ENCODE results near the gene OPRM1. TPM values are rescaled to one million over a fixed set of nuclear protein-coding genes. Genes with fewer than 3 reads are reported as not detected.

OPRM1 gene
- total RNA-seq, 4 donors from 2014 or later = not detected

GRCh38 chr6:154280521-154280920, 241.5 kb downstream of the OPRM1 start:
- ATAC-seq (ENCODE audit: low FRiP score) = no peak
- no peak for DNase-seq (ENCODE audit: low spot score)
- no peak for TF ChIP-seq CTCF (IDR thresholded peaks at IDR 0.05)

GRCh38 chr6:154284313-154284853, 245.3 kb downstream of the OPRM1 start:
- no peak for TF ChIP-seq CTCF (IDR thresholded peaks at IDR 0.05)
- ATAC-seq (ENCODE audit: low FRiP score) (no peak), DNase-seq (ENCODE audit: low spot score) (no peak)

GRCh38 chr6:154285826-154286225, 246.8 kb downstream of the OPRM1 start:
- DNase-seq (ENCODE audit: low spot score) (no peak), ATAC-seq (ENCODE audit: low FRiP score) (no peak)

GRCh38 chr6:154289818-154290508, 250.9 kb downstream of the OPRM1 start:
- no peak for ATAC-seq (ENCODE audit: low FRiP score)
- DNase-seq (ENCODE audit: low spot score) = no peak
- TF ChIP-seq CTCF (IDR thresholded peaks at IDR 0.05) = no peak

More at GRCh38 chr6:154285826-154286225, 246.8 kb downstream of the OPRM1 start:
- TF ChIP-seq CTCF (IDR thresholded peaks at IDR 0.05) = no peak

GRCh38 chr6:154292066-154292465, 253.0 kb downstream of the OPRM1 start:
- no peak for ATAC-seq (ENCODE audit: low FRiP score)
- DNase-seq (ENCODE audit: low spot score) = no peak
- TF ChIP-seq CTCF (IDR thresholded peaks at IDR 0.05) = no peak

- DNase-seq (ENCODE audit: low spot score) = no peak
- TF ChIP-seq CTCF (IDR thresholded peaks at IDR 0.05) = no peak
- no peak for ATAC-seq (ENCODE audit: low FRiP score)
These were observed 253.9 kb downstream of the OPRM1 start for GRCh38 chr6:154292855-154293519.
